GM21528 (cell line): Measurements from ENCODE around the gene DTL.

ENCODE experiments used
- ATAC-seq: cut with Tn5 transposase; IDR thresholded peaks from one replicate; pipeline ENCODE4 v1.9.1; 2021; ENCODE audit warnings: mild to moderate bottlenecking, moderate library complexity; ENCODE audit not compliant: unreplicated experiment, low FRiP score

DTL gene

DNA sequence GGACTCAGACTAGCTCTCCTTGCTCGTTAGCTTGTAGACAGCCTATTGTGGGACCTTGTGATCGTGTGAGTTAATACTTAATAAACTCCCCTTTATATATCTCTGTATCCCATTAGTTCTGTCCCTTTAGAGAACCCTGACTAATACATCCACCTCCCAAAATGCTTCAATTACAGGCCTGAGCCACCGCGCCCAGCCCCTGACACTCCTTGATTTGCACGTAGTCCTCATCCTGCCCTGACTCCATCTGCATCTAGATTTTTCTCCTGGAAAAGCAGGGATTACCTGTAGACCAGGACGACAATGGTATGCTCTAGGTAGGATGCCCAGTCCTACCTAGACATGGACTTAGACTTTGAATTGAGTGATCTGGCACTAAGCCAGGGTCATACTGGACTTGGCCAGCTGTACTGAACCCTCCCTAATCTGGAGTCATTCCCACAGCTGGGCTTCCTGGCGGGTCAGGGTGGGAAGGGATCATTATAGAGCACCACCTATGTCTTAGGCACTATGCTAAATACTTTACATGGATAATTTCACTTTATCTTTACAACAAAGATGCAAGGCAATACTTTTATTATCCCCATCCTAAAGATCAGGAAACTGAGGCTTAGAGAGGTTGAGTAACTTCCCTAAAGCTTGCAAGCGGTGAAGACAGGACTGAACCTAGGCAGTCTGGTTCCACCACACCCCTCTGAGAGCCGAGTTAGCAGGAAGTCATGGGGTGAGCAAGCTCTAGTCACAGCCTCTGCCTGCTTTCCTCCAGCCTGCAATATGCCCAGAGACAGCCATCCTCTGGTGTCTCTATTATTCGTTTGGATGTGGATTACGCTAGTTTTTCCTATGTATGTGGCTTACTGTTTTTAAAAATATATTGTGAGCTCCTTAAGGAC is 89.4 kb downstream of the DTL start:
- ATAC-seq, result no peak

GRCh38 chr1:212125654-212126053 is 90.1 kb downstream of the DTL start:
- ATAC-seq, result no peak

DNA sequence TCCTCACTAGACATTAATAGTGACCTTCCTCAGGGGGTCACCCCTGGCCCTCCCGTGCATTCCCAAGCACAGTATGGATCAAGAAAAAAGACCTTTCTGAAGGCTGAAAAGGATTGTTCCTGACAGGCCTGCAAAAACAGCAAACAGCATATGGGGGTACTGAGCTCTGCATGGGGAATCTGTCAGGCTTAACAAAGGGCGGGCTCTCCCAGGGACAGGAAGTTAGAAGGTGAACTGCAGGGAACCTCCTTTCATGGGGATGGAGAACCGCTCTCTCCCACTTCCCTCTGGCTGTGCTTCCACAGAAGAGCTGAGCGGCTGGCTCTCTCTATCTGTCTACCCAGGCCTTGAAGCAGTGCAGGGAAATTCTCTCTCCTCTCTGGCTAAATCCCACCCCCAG is 91.7 kb downstream of the DTL start:
- no peak for ATAC-seq

- no peak for ATAC-seq
Observed at GRCh38 chr1:212129781-212130180, 94.2 kb downstream of the DTL start.

GRCh38 chr1:212132025-212132424 is 96.5 kb downstream of the DTL start:
- no peak for ATAC-seq

- no peak for ATAC-seq
Observed at GRCh38 chr1:212133319-212133718, 97.8 kb downstream of the DTL start.

DNA sequence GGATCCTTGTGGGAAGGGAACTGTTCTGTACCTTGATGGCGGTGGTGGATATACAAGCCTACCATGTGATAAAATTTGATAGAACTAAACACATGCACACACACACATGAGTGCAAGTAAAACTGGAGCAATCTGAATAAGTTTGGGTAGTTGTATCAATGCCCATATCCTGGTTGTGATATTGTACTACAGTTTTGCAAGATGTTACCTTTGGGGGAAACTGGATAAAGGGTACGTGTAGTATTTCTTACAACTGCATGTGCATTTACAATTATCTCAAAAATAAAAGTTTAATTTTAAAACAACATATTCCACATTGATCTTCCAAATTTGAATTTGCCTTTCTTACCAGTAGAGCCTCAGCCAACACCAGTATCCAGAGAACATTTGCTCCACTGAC is 99.6 kb downstream of the DTL start:
- ATAC-seq, result no peak

DNA sequence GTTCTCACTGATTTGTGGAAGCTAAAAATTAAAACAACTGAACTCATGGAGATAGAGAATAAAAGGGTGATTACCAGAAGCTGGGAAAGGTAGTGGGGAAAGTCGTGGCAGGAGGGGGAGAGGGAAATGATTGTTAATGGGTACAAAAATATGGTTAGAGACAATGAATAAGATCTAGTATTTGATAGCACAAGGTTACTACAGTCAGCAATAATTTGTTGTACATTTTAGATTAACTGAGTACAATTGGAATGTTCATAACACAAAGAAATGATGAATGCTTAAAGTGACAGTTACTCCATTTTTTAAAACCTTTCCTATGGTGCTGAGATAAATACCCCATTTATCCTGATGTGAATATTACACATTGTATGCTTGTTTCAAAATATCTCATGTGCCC is 102.3 kb downstream of the DTL start:
- ATAC-seq, result no peak

GRCh38 chr1:212138457-212138856 is 102.9 kb downstream of the DTL start:
- ATAC-seq, result no peak

DNA sequence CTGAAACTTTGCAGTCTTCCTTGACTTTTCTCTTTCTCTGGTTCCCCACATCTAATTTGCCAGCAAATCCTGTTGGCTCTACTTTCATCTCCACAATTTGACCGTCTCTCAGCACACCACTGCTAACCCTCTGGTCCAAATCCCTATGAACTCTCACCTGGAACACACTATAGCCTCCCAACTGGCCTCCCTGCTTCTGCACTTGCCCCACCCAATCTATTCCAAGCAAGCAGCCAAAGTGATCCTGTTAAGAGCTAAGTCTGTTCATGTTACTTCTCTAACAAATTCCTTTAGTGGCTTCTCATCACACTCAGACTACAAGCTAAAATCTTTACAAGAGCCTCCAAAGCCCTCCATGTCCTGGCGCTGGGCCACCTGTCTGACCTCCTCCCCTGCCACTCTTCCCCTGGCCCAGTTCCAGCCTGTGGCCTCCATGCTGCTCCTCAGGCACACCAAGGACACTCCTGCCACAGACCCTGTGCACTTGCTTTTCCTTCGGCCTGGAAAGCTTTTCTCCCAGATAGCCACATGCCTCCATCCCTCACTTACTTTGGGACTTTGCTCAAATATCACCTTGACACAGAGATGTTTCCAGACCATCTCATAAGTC is 104.1 kb downstream of the DTL start:
- no peak for ATAC-seq

DNA sequence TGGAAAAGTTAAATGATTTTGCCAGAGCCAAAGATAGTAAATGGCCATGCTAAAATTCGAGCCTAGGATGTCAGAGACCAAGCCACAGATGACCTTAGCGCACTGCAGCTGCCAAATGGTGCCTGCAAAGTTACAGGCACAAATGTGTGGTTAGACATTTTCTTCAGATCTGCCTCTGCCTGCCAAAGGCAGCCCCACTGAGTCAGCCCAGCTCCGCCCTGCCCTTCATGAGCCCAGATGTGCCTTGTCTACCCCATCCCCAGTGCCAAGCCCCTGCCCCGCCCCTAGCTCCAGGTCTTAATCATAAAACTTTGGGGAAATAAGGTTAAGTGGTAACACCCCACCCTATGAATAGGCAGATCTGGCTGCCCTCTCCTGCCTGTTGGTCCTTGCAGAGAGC is 105.9 kb downstream of the DTL start:
- ATAC-seq, result no peak

DNA sequence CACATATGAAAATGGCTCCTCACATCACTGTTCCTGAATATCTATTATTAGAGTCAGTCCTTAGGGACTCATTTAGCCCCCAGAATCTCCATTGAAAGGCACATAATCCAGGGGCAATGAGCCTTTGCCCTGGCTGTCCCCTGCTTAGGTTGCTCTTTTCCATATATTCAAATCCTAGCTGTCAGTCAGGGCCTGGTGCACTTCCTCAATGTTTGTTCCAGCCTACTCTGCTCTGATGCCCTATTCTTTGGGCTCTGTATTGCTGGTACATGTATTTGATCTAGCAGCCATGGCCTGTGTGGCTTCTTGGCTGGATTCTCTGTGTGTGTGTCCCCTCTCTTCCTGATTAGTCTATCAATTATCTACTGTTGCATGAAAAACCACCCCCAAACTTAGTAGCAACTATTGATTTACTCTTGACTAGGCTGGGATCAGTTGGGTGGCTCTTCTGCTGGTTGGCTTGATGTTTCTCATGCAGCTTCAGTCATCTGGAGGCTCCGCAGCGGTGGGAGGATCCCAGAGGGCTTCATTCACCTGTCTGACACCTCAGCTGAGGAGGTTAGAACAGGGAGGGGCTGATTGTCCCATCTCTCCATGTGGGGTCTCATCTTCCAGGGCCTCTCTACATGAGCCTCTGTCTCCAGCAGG is 107.5 kb downstream of the DTL start:
- no peak for ATAC-seq

DNA sequence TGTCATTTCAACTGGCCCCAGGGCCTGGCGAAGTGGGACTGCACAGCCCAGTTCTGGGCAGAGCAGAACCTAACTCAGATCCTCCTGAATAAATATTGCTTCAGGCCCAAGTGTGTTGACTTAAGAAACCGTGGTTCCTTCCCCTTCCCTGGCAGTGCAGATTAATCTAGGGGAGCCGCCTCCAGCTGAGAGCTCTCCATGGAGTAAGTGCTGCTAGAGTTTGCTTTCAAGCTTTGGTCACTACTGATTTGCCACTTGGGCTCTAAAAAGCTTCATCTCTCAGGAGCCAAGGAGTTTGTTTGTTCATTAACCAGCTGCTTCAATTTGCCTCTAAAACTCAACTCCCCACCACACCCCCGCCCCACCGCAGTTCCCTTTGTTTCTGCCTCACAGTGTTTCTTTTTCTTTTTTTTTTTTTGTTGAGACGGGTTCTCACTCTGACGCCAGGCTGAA is 112.1 kb downstream of the DTL start:
- ATAC-seq, result no peak

- ATAC-seq, result no peak
Observed at GRCh38 chr1:212149566-212149965, 114.0 kb downstream of the DTL start.

GRCh38 chr1:212152308-212152693 is 116.8 kb downstream of the DTL start:
- no peak for ATAC-seq

DNA sequence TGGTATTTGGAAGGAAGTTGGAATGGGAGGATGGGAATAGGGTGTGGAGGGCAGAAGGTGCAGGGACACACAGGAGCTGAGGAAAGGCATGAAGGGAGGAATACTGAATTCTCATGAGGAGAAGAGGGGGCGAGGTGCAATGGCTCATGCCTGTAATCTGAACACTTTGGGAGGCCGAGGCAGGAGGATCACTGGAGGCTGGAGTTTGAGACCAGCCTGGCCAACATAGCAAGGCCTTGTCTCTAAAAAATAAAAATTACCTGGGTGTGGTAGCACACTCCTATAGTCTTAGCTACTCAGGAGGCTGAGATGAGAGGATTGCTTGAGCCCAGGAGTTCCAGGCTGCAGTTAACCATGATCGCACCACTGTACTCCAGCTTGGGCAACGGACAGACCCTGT is 117.3 kb downstream of the DTL start:
- ATAC-seq, result no peak

DNA sequence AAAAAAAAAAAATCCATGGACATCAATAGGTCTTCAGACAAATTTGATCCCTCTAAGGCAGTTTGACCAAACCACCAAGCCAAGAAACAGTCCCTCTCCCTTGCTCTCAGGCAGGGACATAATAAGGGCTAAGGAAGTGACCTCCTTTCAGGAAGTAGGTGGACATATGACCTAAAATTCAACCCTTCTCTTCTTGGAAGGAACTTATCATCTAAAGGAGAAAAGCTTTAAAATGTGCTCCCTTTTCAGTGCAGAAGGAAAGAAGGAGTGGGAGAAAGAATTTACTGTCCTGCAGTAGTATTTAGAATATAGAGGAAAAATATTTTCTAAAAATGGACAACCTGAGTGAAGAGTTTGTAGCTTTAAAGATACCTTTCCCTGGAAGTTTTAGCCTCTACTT is 118.1 kb downstream of the DTL start:
- no peak for ATAC-seq
